Caco-2 (cell line): ENCODE measurements around the gene ERI2. TPM values are rescaled to one million over a fixed set of nuclear protein-coding genes. Genes with fewer than 3 reads are reported as not detected.
A peak's percentile ranks its signal among the peaks of the same experiment; 100 is the strongest.

Experiments used
- Bru-seq: library from RNA; stranded (reverse); fragments of 400-500 nt; gene quantifications from one replicate; lab custom pipeline; 2021; lab: Mats Ljungman, UMichigan
- BruChase-seq, 2 experiments: library from RNA; stranded (reverse); fragments of 400-500 nt; gene quantifications; one replicate each; lab custom pipeline; 2021; lab: Mats Ljungman, UMichigan
- BruUV-seq: library from RNA; stranded (reverse); fragments of 400-500 nt; replicated peaks from 2 replicates; lab custom pipeline; 2021; lab: Mats Ljungman, UMichigan
- CTCF ChIA-PET: fragments of 300-600 bp; sonication (Branson Sonifier 250); formaldehyde crosslinking; loops from one replicate; lab custom pipeline; 2022; ENCODE audit warnings: antibody characterized with exemption; lab: Charles Lee
- POLR2A ChIA-PET: fragments of 300-600 bp; sonication (Branson Sonifier 250); formaldehyde crosslinking; loops from one replicate; lab custom pipeline; 2022; ENCODE audit warnings: antibody characterized with exemption; lab: Charles Lee
- DNase-seq, 2 experiments: peaks; one replicate each; pipeline versions ENCODE4 v3.0.0 to v3.0.0-alpha.2; 2020 to 2022
- H3K27me3 ChIP-seq: replicated peaks from 2 replicates; pipeline ENCODE4 v1.6.0; 2011; ENCODE audit warnings: low read length; ENCODE audit not compliant: control insufficient read depth, insufficient read depth
- H3K36me3 ChIP-seq: 2 replicates; pipeline ENCODE4 v1.5.1; 2011; ENCODE audit warnings: low read length; ENCODE audit not compliant: control insufficient read depth, insufficient read depth
- H3K4me1 ChIP-seq: fragments of 250-450 bp; sonication (Bioruptor Pico); 2 replicates; pipeline ENCODE4 v1.5.1; 2020; ENCODE audit warnings: mild to moderate bottlenecking
- H3K4me3 ChIP-seq: 2 replicates; pipeline ENCODE4 v1.5.1; 2011; ENCODE audit warnings: low read depth, mild to moderate bottlenecking, control low read depth, low read length
- H3K9me3 ChIP-seq: fragments of 250-450 bp; sonication (Bioruptor Pico); 2 replicates; pipeline ENCODE4 v1.5.1; 2020; ENCODE audit warnings: mild to moderate bottlenecking, moderate library complexity
- H3K27ac Mint-ChIP-seq: one replicate; pipeline ENCODE4 v1.8.0; 2022; ENCODE audit warnings: mixed read lengths; ENCODE audit not compliant: unreplicated experiment
- H3K27me3 Mint-ChIP-seq: one replicate; pipeline ENCODE4 v1.8.0; 2022; ENCODE audit warnings: mixed read lengths; ENCODE audit not compliant: insufficient read depth, unreplicated experiment
- H3K36me3 Mint-ChIP-seq: one replicate; pipeline ENCODE4 v1.8.0; 2022; ENCODE audit warnings: mild to moderate bottlenecking, mixed read lengths; ENCODE audit not compliant: insufficient read depth, unreplicated experiment
- H3K4me1 Mint-ChIP-seq: one replicate; pipeline ENCODE4 v1.8.0; 2022; ENCODE audit warnings: low read depth, mixed read lengths; ENCODE audit not compliant: unreplicated experiment
- H3K4me3 Mint-ChIP-seq: one replicate; pipeline ENCODE4 v1.8.0; 2022; ENCODE audit warnings: mild to moderate bottlenecking, moderate library complexity, mixed read lengths; ENCODE audit not compliant: unreplicated experiment
- H3K9me3 Mint-ChIP-seq: one replicate; pipeline ENCODE4 v1.8.0; 2022; ENCODE audit warnings: mixed read lengths; ENCODE audit not compliant: unreplicated experiment
- intact Hi-C: fragments of 100-400 bp; cut with micrococcal nuclease; formaldehyde crosslinking; loops from one replicate; pipeline ENCODE4 v1.10.0; 2022; ENCODE audit not compliant: unreplicated experiment
- long read RNA-seq: library from polyadenylated mRNA; stranded (forward); transcript quantifications from one replicate; pipeline ENCODE4 v2.0.0, GENCODE V29; 2022
- total RNA-seq: library from RNA; stranded (reverse); gene quantifications from 2 replicates; pipeline ENCODE4 v1.2.3, GENCODE V29; 2022
- TF ChIP-seq, protein P1 (sequence below), 2 experiments: fragments of 200-600 bp in 1 of 2; IDR thresholded peaks; 1 replicate in 1 of 2; 2 replicates in 1 of 2; pipeline versions ENCODE4 v1.5.1 to v1.8.0; 2011 to 2022; ENCODE audit warnings: antibody characterized with exemption in 1 of 2, control low read depth in 1 of 2, inconsistent platforms in 1 of 2, low read depth in 1 of 2, low read length in 1 of 2, mild to moderate bottlenecking in 1 of 2, moderate library complexity in 1 of 2; ENCODE audit not compliant: insufficient read depth in 1 of 2, severe bottlenecking in 1 of 2, unreplicated experiment in 1 of 2

The ERI2 gene, protein sequence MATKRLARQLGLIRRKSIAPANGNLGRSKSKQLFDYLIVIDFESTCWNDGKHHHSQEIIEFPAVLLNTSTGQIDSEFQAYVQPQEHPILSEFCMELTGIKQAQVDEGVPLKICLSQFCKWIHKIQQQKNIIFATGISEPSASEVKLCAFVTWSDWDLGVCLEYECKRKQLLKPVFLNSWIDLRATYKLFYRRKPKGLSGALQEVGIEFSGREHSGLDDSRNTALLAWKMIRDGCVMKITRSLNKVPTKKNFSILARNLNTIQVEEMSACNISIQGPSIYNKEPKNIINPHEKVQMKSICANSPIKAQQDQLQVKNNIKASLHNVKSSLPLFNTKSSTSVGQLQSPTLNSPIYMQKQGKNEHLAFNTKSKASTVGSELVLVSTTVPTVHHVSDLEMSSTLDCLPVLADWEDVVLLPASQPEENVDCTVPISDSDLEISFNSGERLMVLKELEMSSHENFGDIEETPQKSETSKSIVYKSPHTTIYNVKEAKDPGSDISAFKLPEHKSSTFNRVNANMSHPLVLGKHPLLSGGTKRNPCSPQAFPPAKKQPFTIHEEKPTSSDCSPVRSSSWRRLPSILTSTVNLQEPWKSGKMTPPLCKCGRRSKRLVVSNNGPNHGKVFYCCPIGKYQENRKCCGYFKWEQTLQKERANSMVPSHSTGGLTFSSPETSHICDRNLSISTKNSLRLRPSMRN
- total RNA-seq, result 22.4 and 24.6 TPM in 2 replicates
- percentile 55 among the genes with signal in this experiment for Bru-seq, nascent RNA
- percentile 63 among the genes with signal in this experiment for BruChase-seq, experiment 1, labeled RNA remaining after a 2-hour chase
- percentile 62 among the genes with signal in this experiment for BruChase-seq, experiment 2, labeled RNA remaining after a 6-hour chase
- long read RNA-seq, transcript ERI2-215 (9 exons, 2,646 nt), result major isoform, 7 of 30 reads
- long read RNA-seq, partial matches to known transcripts, result 3 of 30 reads
- long read RNA-seq, other reads (novel, unspliced or antisense), result 16 of 30 reads

DNA sequence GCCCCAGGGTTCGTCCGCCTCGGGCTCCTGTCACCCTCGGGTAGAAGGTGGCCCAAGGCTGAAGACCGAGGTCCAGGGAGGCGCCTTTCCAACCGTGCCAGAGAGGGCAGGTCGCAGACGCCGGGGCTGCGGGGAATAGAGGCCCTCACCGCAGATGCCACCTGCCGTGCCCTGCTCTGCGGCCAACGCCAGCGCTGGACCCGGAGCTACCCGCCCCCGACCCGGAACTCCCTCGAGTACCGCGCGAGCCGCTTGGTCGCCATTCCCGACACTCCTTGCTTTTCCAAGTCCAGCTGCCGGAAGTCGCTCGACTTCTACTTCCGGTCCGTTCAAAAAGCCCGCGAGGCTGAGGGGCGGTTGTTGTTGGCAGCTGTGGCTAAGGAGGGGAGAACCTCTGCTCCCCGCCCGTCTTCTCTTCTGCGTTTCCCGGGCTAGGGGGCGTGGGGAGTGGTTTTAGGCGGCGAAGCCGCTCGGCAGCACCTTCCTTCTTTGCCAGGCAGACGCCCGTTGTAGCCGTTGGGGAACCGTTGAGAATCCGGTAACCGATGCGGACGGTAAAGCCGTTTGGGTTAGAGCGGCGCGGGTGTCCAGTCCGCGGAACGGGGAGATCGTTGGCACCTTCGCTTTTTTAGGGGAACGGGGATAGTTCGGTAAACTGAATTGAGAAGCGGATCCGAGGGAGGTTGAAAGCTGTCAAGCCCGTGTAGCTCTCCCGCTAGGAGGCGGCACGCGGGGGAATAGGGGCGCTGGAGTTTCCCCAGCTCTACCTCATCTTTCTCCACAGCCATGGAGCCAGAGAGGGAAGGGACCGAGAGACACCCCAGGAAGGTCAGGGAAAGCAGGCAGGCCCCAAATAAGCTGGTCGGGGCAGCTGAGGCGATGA is at the start of gene ERI2, which contains the start of gene REXO5:
Gene ERI2, minus strand, starts transcription at position 305 of the 883 bp plus-strand sequence. Its CDS starts 42 bp downstream, at position 263.
Gene REXO5, plus strand, starts transcription at position 360 of the 883 bp plus-strand sequence. Its CDS starts 427 bp downstream, at position 787.
- DNase-seq, result peak; percentile 92 to 94
- Histone ChIP-seq H3K4me3 (peak within 1 kb of the TSS; percentile 88), H3K4me1 (no peaks in the 10 kb centered on the region), H3K36me3 (no peaks in the 10 kb centered on the region), H3K9me3 (no peaks in the 10 kb centered on the region), H3K27me3 (no peaks in the 10 kb centered on the region)
- intact Hi-C loops, result no loop called here
- H3K36me3 Mint-ChIP-seq, result peaks cover 19% of the 10 kb centered on the region
- H3K9me3 Mint-ChIP-seq, result no peaks in the 10 kb centered on the region
- no peaks in the 10 kb centered on the region for H3K4me1 Mint-ChIP-seq
- CTCF ChIA-PET, result interaction anchor here (0.7 to 1.1 kb wide), 3 partner anchors 19 to 296 kb away, joined by 4 read pairs; partner anchors contain the start of gene ACSM3
- H3K27ac Mint-ChIP-seq, result peak within 1 kb of the TSS; percentile 94
- TSS peak; percentile 86 for BruUV-seq
- TF ChIP-seq, protein P1, sequence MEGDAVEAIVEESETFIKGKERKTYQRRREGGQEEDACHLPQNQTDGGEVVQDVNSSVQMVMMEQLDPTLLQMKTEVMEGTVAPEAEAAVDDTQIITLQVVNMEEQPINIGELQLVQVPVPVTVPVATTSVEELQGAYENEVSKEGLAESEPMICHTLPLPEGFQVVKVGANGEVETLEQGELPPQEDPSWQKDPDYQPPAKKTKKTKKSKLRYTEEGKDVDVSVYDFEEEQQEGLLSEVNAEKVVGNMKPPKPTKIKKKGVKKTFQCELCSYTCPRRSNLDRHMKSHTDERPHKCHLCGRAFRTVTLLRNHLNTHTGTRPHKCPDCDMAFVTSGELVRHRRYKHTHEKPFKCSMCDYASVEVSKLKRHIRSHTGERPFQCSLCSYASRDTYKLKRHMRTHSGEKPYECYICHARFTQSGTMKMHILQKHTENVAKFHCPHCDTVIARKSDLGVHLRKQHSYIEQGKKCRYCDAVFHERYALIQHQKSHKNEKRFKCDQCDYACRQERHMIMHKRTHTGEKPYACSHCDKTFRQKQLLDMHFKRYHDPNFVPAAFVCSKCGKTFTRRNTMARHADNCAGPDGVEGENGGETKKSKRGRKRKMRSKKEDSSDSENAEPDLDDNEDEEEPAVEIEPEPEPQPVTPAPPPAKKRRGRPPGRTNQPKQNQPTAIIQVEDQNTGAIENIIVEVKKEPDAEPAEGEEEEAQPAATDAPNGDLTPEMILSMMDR (IDR thresholded peaks at IDR 0.05; ENCODE audit: insufficient read depth in 1 of 2, low read depth in 1 of 2, low read length in 1 of 2, severe bottlenecking in 1 of 2, unreplicated experiment in 1 of 2), result peak; percentile 32 to 53
- POLR2A ChIA-PET, result interaction anchor here (0.6 to 1.6 kb wide), 7 partner anchors 20 to 496 kb away, joined by 3 to 8 read pairs (median 5); partner anchors contain the start of genes ACSM3, DCUN1D3 and LYRM1
- no peaks in the 10 kb centered on the region for H3K27me3 Mint-ChIP-seq
- peak within 1 kb of the TSS; percentile 98 for H3K4me3 Mint-ChIP-seq

DNA sequence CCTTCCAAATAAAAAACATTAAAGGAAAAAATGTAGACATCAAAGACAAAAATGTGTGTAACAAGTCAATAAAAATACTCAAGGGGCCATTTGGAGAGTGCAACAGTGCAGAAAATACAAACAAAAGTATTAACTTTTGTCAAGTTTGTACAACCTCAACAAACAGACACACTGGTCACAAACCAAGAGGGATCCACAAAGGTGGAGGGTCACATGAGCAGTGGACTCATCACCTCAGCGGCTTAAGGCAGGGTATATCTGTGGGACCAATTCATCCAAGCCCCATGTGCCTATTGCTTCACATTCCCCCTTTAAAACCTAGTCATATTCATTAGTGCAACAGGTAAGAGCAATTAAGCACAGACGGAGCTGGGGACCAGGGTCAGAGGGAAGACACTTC is 48.7 kb upstream of the ERI2 start:
- Histone ChIP-seq H3K36me3 (peaks cover 2% of the 10 kb centered on the region; the same call in 1 of the 2 replicates), H3K9me3 (no peaks in the 10 kb centered on the region), H3K4me1 (peaks cover 43% of the 10 kb centered on the region), H3K4me3 (no peak overlapping the region), H3K27me3 (no peaks in the 10 kb centered on the region)
- BruUV-seq, result no TSS peak
- H3K9me3 Mint-ChIP-seq, result no peaks in the 10 kb centered on the region
- DNase-seq, result no peak
- no peak overlapping the region for H3K4me3 Mint-ChIP-seq
- ChIA-PET CTCF (no interaction called here), POLR2A (no interaction called here)
- intact Hi-C loops, result loop anchor here (5.0 kb wide), 5 partner anchors 82 to 447 kb away; partner anchors contain the start of gene LDAF1
- TF ChIP-seq, protein P1 (IDR thresholded peaks at IDR 0.05; ENCODE audit: insufficient read depth in 1 of 2, low read depth in 1 of 2, low read length in 1 of 2, severe bottlenecking in 1 of 2, unreplicated experiment in 1 of 2), result no peak
- H3K27me3 Mint-ChIP-seq, result no peaks in the 10 kb centered on the region
- peaks cover 14% of the 10 kb centered on the region for H3K4me1 Mint-ChIP-seq
- H3K36me3 Mint-ChIP-seq, result peaks cover 37% of the 10 kb centered on the region
- H3K27ac Mint-ChIP-seq, result no peak overlapping the region
